ENCODE results near the gene ITPR3.
"Not testable (repeated sequence)": the region's sequence is repeated elsewhere in the genome, so short reads cannot be mapped to it uniquely, and the experiment has no call there.

ITPR3 gene

GRCh38 chr6:33590531-33591198 lies 30.5 kb upstream of the ITPR3 start:
- in situ Hi-C loops (cut with MboI; ENCODE audit: low sequenced_read_pairs): no loop called here

- in situ Hi-C loops (cut with MboI; ENCODE audit: low sequenced_read_pairs): no loop called here
Observed at GRCh38 chr6:33591424-33592032, 29.6 kb upstream of the ITPR3 start.

GRCh38 chr6:33592280-33592594 lies 28.9 kb upstream of the ITPR3 start:
- in situ Hi-C loops (cut with MboI; ENCODE audit: low sequenced_read_pairs): no loop called here

DNA sequence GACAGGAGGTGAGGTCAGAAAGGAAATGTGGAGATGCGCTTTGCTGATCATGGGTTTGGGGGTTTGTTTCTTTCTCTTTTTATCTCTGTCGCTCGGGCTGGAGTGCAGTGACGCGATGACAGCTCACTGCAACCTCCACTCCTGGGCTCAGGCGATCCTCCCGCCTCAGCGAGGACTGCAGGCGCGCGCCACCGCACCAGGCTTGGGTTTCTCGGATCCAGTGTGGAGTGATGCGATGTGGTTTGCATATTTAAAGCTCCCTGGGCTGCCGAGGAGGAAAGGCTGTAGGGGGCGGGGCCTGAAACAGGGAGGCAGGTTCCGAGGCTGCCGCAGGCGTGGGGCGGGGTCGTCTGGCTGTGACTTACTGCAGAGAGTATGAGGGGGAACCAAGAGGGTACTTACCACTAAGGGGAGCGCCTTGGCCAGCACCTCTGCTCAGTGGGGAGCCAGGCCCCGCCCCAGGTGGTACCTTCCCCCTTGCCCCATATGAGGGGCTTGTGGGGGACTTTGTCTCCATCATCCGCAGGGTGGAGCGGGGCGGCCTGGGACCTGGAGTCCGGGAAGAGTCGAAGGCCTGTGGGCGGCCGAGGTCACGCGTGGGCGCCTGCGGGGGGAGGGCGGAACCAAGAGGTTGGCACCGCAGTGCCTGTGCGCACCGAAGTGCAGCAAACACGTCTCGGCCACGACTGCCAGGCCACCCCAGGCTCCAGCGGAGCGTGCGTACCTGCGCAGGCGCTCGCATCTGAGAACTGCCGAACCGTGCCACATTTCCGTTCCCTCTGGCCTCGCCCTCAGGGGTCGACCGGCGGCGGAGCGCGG lies 28.3 kb upstream of the ITPR3 start:
- in situ Hi-C loops (cut with MboI; ENCODE audit: low sequenced_read_pairs): no loop called here

GRCh38 chr6:33593414-33593727 lies 27.8 kb upstream of the ITPR3 start:
- in situ Hi-C loops (cut with MboI; ENCODE audit: low sequenced_read_pairs): no loop called here

- in situ Hi-C loops (cut with MboI; ENCODE audit: low sequenced_read_pairs): no loop called here
Observed at GRCh38 chr6:33595001-33595846, 25.9 kb upstream of the ITPR3 start.

- in situ Hi-C loops (cut with MboI; ENCODE audit: low sequenced_read_pairs): not testable (repeated sequence)
Observed at GRCh38 chr6:33596894-33597293, 24.2 kb upstream of the ITPR3 start.

DNA sequence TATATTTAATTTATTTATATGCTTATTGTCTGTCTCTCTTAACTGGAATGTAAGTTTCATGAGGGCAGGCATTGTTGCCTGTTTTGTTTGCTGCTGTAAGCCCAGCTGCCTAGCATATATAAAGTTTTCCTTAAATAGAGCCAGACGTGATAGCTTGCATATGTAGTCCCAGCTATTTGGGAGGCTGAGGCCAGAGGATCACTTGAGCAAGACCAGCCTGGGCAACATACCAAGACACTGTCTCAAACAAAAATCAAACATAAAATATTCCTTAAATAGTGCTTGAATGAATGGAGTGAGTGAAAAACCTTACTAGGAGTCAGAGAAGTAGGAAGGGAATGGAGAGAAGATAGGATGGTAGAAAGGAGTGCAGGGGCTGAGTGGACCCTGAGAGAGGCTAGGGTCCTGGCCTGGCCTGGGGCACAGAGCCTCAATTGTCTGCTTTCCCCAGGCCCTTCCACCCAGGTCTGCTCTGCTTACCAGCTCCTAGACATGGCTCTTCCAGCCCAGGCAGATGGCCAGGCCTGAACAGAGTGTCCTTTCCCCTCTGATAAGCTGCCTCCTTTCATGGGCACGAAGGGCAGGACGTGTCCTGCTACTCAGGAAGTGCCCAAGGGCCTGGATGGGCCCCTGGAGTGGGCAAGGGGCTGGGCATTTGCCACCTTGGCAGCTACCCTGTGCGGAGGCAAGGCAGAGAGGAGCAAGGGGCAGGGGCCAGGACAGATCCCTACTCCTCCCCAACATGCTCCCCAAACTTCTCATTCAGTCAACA lies 23.4 kb upstream of the ITPR3 start:
- in situ Hi-C loops (cut with MboI; ENCODE audit: low sequenced_read_pairs): no loop called here

DNA sequence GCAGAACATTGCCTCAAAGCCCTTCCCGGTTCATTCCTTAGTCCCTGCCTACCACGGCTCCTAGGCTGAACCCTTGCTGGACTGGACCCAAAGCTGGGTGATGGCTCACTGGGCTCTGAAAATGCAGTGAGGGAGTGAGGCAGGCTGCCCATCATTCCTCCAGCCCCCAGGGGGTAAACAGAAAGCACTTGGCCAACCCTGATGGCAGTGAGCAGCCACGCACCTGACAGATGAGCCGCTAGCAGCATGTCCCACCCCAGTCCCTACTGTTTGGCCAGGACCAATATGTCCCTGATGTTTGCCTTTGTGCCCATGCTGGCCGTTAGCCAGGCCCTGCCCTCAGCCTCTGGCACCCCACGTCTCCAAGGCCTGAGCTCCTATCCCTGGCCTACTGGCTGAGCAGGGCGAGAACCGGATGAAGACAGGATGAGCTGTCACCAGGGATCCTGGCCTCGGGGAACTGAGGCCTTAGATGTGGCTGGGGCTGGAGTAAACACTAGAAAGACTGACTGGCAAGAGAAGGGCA lies 21.6 kb upstream of the ITPR3 start:
- in situ Hi-C loops (cut with MboI; ENCODE audit: low sequenced_read_pairs): no loop called here

GRCh38 chr6:33600761-33601160 lies 20.4 kb upstream of the ITPR3 start:
- in situ Hi-C loops (cut with MboI; ENCODE audit: low sequenced_read_pairs): no loop called here

DNA sequence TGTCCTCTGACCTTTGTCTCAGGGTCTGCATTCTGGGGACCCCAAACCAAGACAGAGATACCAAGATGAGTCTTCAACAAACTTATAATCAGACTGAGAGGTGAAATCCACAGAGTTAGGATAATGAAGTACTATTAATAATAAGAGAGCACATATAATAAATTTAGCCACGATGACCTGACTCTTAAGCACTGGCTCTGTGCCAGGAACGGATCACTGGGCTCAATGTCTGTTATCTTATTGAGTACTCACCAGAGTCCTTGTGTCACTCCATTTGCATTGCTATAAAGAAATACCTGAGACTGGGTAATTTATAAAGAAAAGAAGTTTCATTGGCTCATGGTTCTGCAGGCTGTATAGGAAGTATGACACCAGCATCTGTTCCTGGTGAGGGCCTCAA lies 18.9 kb upstream of the ITPR3 start:
- in situ Hi-C loops (cut with MboI; ENCODE audit: low sequenced_read_pairs): no loop called here

DNA sequence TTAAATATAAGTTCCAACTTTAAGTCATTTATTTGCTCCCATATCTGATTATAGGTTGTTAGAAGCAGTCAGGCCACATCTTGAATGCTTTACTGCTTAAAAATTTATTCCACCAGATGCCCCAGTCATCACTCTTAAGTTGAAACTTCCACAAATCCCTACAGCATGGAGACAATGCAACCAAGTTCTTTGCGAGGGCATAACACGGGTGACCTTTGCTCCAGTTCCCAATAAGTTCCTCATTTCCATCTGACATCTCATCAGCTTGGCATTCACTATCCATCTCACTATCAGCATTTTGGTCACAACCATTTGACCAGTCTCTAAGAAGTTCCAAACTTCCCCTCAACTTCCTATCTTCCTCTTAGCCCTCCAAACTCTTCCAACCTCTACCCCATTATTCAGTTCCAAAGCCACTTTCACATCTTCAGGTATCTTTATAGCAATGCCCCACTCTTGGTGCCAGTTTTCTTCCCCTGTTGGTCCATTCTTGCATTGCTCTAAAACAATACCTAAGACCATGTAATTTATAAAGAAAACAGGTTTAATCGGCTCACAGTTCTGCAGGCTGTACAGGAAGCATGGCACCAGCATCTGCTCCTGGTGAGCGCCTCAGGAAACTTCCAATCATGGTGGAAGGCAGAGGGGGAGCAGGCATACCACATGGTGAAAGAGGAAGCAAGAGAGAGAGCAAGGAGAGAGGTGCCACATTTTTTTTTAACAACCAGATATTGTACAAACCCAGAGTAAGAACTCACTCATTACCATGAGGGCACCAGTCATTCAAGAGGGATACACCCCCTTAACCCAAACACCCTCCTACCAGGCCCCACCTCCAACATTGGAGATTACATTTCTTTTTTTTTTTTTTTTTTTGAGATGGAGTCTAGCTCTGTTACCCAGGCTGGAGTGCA lies 15.9 kb upstream of the ITPR3 start:
- in situ Hi-C loops (cut with MboI; ENCODE audit: low sequenced_read_pairs): no loop called here

DNA sequence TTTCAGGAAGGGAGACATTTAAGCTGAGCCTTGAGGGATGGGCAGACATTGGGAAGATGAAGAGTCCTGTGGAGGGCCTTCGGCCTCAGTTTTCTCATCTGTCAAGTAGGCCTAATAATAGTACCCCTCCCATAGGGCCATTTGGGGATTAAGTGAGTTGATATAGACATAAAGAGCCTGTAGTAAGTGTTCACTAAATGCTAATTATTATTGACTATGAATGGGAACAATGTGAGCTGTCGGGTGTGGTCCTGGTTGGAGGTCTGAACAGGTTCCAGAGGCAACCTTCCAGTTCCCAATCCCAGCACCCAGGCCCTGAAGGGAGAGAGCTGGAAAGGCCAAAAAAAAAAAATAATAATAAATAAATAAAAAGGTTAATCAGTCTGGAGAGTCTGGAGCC lies 14.5 kb upstream of the ITPR3 start:
- in situ Hi-C loops (cut with MboI; ENCODE audit: low sequenced_read_pairs): no loop called here

DNA sequence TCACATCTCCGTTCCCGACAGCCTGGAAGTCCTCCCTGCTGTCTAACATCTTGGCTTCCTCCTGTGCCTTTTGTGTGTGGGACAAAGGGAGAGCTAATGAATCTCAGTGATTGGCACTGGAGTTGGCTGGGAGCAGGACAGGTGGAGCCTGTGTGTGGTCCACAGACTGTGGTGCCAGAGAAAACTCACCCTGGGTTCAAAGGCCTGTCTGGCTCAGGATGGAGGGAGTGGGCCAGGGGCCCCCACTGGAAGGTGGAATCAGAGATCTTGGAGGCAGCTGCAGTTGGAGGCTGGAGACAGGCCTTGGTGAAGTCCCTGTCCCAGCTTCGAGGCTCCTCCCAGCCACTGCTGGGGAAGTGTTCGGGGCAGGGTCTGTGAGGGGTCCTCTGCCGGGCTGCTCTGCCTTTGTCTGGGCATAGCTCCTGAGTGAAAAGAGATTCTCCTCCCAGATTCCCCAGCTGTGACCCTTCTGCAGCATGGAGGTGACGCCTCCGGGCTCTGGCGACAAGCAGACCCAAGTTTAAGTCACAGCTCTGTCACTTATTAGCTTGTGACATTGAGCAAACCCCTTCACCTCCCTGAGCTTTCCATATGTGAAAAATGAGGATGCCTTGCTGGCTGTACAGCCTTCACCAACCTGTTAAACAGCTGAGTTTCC lies 13.9 kb upstream of the ITPR3 start:
- in situ Hi-C loops (cut with MboI; ENCODE audit: low sequenced_read_pairs): no loop called here

GRCh38 chr6:33607784-33608161 lies 13.3 kb upstream of the ITPR3 start:
- in situ Hi-C loops (cut with MboI; ENCODE audit: low sequenced_read_pairs): no loop called here

- in situ Hi-C loops (cut with MboI; ENCODE audit: low sequenced_read_pairs): no loop called here
Observed at GRCh38 chr6:33609019-33609418, 12.1 kb upstream of the ITPR3 start.

DNA sequence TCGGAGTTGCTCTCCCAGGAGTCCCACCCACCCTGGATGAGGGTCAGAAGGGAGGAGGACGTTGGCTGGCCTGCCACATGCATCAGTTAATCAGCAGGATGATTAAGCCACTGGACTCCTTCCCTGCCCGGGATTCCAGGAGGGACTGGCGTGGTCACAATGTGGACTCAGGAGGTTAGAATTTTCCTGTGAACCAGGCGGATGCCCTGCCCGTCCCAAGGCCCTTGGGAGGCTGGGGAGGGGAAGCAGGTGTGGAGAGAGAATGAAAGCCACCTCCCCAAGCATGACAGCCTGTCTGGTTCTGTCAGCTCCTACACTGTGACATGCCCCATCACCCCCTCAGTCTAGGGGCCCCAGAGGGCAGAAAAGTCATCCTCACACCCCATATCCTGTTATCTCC lies 11.6 kb upstream of the ITPR3 start:
- in situ Hi-C loops (cut with MboI; ENCODE audit: low sequenced_read_pairs): no loop called here

DNA sequence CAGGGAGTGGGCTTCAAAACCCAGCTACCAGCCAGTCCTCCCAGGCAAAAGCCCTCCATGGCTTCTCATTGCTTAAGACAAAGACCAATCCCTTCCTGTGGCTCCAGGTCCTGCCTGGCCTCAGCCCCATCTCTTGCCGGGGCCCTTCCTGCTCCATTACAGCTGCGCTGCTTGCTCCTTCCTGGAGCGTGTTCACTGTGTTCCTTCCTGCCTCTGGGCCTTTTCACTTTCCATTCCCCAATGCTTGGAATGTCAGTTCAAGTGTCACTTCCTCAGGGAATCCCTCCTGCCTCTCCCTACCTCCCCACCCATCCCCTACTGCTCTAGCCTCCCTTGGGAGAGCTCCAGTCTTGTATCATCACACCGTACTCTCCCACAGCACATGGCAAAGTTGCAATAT lies 11.1 kb upstream of the ITPR3 start:
- in situ Hi-C loops (cut with MboI; ENCODE audit: low sequenced_read_pairs): no loop called here
